Measurements from ENCODE around the gene TANK.
"Not testable (repeated sequence)": the region's sequence is repeated elsewhere in the genome, so short reads cannot be mapped to it uniquely, and the experiment has no call there.

TANK gene

GRCh38 chr2:161233858-161234431 is 73.7 kb downstream of the TANK start:
- no peak for DNase-seq

- DNase-seq: no peak
These were observed 74.4 kb downstream of the TANK start for GRCh38 chr2:161234627-161235026.

- DNase-seq: peak; percentile 53
These were observed 77.4 kb downstream of the TANK start for GRCh38 chr2:161237392-161238264.

- DNase-seq: no peak
These were observed 78.0 kb downstream of the TANK start for GRCh38 chr2:161238265-161238559.

- no peak for DNase-seq
These were observed 78.5 kb downstream of the TANK start for GRCh38 chr2:161238560-161239325.

GRCh38 chr2:161239326-161240109 is 79.3 kb downstream of the TANK start:
- no peak for DNase-seq

GRCh38 chr2:161241894-161242293 is 81.7 kb downstream of the TANK start:
- DNase-seq: no peak

- no peak for DNase-seq
These were observed 83.1 kb downstream of the TANK start for GRCh38 chr2:161243312-161243711.

GRCh38 chr2:161243905-161244304 is 83.7 kb downstream of the TANK start:
- DNase-seq: no peak

- not testable (repeated sequence) for DNase-seq
These were observed 84.4 kb downstream of the TANK start for GRCh38 chr2:161244387-161245260.

GRCh38 chr2:161245261-161245553 is 85.0 kb downstream of the TANK start:
- no peak for DNase-seq

GRCh38 chr2:161245671-161246070 is 85.4 kb downstream of the TANK start:
- no peak for DNase-seq

- no peak for DNase-seq
These were observed 86.1 kb downstream of the TANK start for GRCh38 chr2:161246281-161246680.

- peak; percentile 32 for DNase-seq
These were observed 90.7 kb downstream of the TANK start for GRCh38 chr2:161250864-161251436.

GRCh38 chr2:161257123-161257952 is 97.1 kb downstream of the TANK start:
- no peak for DNase-seq

- no peak for DNase-seq
These were observed 105.6 kb downstream of the TANK start for GRCh38 chr2:161265874-161266273.

- no peak for DNase-seq
These were observed 108.9 kb downstream of the TANK start for GRCh38 chr2:161269111-161269510.

GRCh38 chr2:161273038-161273760 is 113.0 kb downstream of the TANK start:
- DNase-seq: peak; percentile 24

GRCh38 chr2:161278564-161279229 is 118.5 kb downstream of the TANK start:
- DNase-seq: not testable (repeated sequence)

Measured in NCI-H446 treated with DMSO at 0.1 percent for 48 hours (cell line).